ENCODE measurements around the gene SLC17A9.

SLC17A9 gene

GRCh38 chr20:62937268-62938104, 15.0 kb upstream of the SLC17A9 start:
- H3K27me3 ChIP-seq: no peaks in the 10 kb centered on the region
- H3K36me3 ChIP-seq: peaks cover 64% of the 10 kb centered on the region
- peak overlapping the region; percentile 88 for H3K4me2 ChIP-seq
- peak overlapping the region; percentile 99 for H3K27ac ChIP-seq
- TF ChIP-seq Cebpa-rat (IDR thresholded peaks at IDR 0.05): no peak
- H4K20me1 ChIP-seq: peaks cover 87% of the 10 kb centered on the region
- H3K4me3 ChIP-seq: peak overlapping the region; percentile 96
- H3K9ac ChIP-seq: peak overlapping the region; percentile 99
- H3K9me3 ChIP-seq: no peaks in the 10 kb centered on the region
- peaks cover 66% of the 10 kb centered on the region for H3K4me1 ChIP-seq

GRCh38 chr20:62938105-62938888, 14.2 kb upstream of the SLC17A9 start, which contains the start of gene GID8:
Gene GID8, plus strand, starts transcription at chr20:62938147. Its CDS starts 3,356 bp downstream, at chr20:62941503.
- Histone ChIP-seq H3K9me3 (no peaks in the 10 kb centered on the region), H3K4me2 (peak within 1 kb of the TSS; percentile 98), H3K4me3 (peak within 1 kb of the TSS; percentile 96), H3K27ac (peak within 1 kb of the TSS; percentile 99), H3K36me3 (peaks cover 64% of the 10 kb centered on the region), H3K4me1 (peaks cover 58% of the 10 kb centered on the region), H3K27me3 (no peaks in the 10 kb centered on the region), H3K9ac (peak within 1 kb of the TSS; percentile 99), H4K20me1 (peaks cover 87% of the 10 kb centered on the region)
- no peak for TF ChIP-seq Cebpa-rat (IDR thresholded peaks at IDR 0.05)

- Histone ChIP-seq H3K9ac (peak overlapping the region; percentile 9; the same call in 1 of the 2 replicates), H3K9me3 (no peaks in the 10 kb centered on the region), H3K27ac (no peak overlapping the region), H3K36me3 (peaks cover 64% of the 10 kb centered on the region), H3K4me3 (no peak overlapping the region), H3K4me1 (peaks cover 32% of the 10 kb centered on the region), H4K20me1 (peaks cover 85% of the 10 kb centered on the region), H3K27me3 (no peaks in the 10 kb centered on the region), H3K4me2 (no peak overlapping the region)
- no peak for TF ChIP-seq Cebpa-rat (IDR thresholded peaks at IDR 0.05)
These were observed 11.6 kb upstream of the SLC17A9 start for GRCh38 chr20:62940875-62941274.

GRCh38 chr20:62941792-62942191, 10.7 kb upstream of the SLC17A9 start:
- H3K9me3 ChIP-seq: no peaks in the 10 kb centered on the region
- TF ChIP-seq Cebpa-rat (IDR thresholded peaks at IDR 0.05): no peak
- H3K27ac ChIP-seq: no peak overlapping the region
- no peak overlapping the region for H3K4me3 ChIP-seq
- peaks cover 23% of the 10 kb centered on the region for H3K4me1 ChIP-seq
- peaks cover 70% of the 10 kb centered on the region for H3K36me3 ChIP-seq
- no peak overlapping the region for H3K9ac ChIP-seq
- H3K4me2 ChIP-seq: no peak overlapping the region
- H3K27me3 ChIP-seq: no peaks in the 10 kb centered on the region
- peaks cover 82% of the 10 kb centered on the region for H4K20me1 ChIP-seq

- H4K20me1 ChIP-seq: peaks cover 80% of the 10 kb centered on the region
- no peak for TF ChIP-seq Cebpa-rat (IDR thresholded peaks at IDR 0.05)
- H3K9ac ChIP-seq: no peak overlapping the region
These were observed 10.1 kb upstream of the SLC17A9 start for GRCh38 chr20:62942456-62942855.

GRCh38 chr20:62943396-62943795, 9.1 kb upstream of the SLC17A9 start:
- H3K4me2 ChIP-seq: no peak overlapping the region
- no peaks in the 10 kb centered on the region for H3K9me3 ChIP-seq
- H3K27ac ChIP-seq: no peak overlapping the region
- peaks cover 23% of the 10 kb centered on the region for H3K4me1 ChIP-seq
- H3K4me3 ChIP-seq: no peak overlapping the region
- H3K9ac ChIP-seq: no peak overlapping the region
- no peaks in the 10 kb centered on the region for H3K27me3 ChIP-seq
- H4K20me1 ChIP-seq: peaks cover 79% of the 10 kb centered on the region
- no peak for TF ChIP-seq Cebpa-rat (IDR thresholded peaks at IDR 0.05)
- H3K36me3 ChIP-seq: peaks cover 86% of the 10 kb centered on the region

More at GRCh38 chr20:62942456-62942855, 10.1 kb upstream of the SLC17A9 start:
- Histone ChIP-seq H3K4me1 (peaks cover 23% of the 10 kb centered on the region), H3K27me3 (no peaks in the 10 kb centered on the region), H3K36me3 (peaks cover 77% of the 10 kb centered on the region), H3K4me2 (no peak overlapping the region), H3K9me3 (no peaks in the 10 kb centered on the region), H3K27ac (no peak overlapping the region), H3K4me3 (no peak overlapping the region)

- no peak overlapping the region for H3K4me3 ChIP-seq
- H3K4me2 ChIP-seq: no peak overlapping the region
- H3K27me3 ChIP-seq: no peaks in the 10 kb centered on the region
- H4K20me1 ChIP-seq: peaks cover 74% of the 10 kb centered on the region
- H3K9ac ChIP-seq: no peak overlapping the region
- peaks cover 6% of the 10 kb centered on the region; the same call in 1 of the 2 replicates for H3K9me3 ChIP-seq
- peaks cover 18% of the 10 kb centered on the region for H3K4me1 ChIP-seq
- peaks cover 94% of the 10 kb centered on the region for H3K36me3 ChIP-seq
- no peak overlapping the region for H3K27ac ChIP-seq
- no peak for TF ChIP-seq Cebpa-rat (IDR thresholded peaks at IDR 0.05)
These were observed 8.3 kb upstream of the SLC17A9 start for GRCh38 chr20:62944184-62944583.

- Histone ChIP-seq H3K4me2 (no peak overlapping the region), H3K27me3 (no peaks in the 10 kb centered on the region), H3K4me3 (no peak overlapping the region), H3K9ac (no peak overlapping the region), H3K4me1 (peaks cover 14% of the 10 kb centered on the region), H3K27ac (no peak overlapping the region), H4K20me1 (peaks cover 72% of the 10 kb centered on the region), H3K9me3 (peaks cover 10% of the 10 kb centered on the region; the same call in 1 of the 2 replicates), H3K36me3 (peaks cover 96% of the 10 kb centered on the region)
- no peak for TF ChIP-seq Cebpa-rat (IDR thresholded peaks at IDR 0.05)
These were observed 7.8 kb upstream of the SLC17A9 start for GRCh38 chr20:62944746-62945145.

- peaks cover 61% of the 10 kb centered on the region for H4K20me1 ChIP-seq
These were observed 6.7 kb upstream of the SLC17A9 start for GRCh38 chr20:62945771-62946339.

More at GRCh38 chr20:62945771-62946339, 6.7 kb upstream of the SLC17A9 start:
- peaks cover 17% of the 10 kb centered on the region for H3K4me1 ChIP-seq
- peaks cover 10% of the 10 kb centered on the region; the same call in 1 of the 2 replicates for H3K9me3 ChIP-seq
- H3K36me3 ChIP-seq: peaks cover 100% of the 10 kb centered on the region
- H3K27ac ChIP-seq: no peak overlapping the region
- no peak overlapping the region for H3K4me2 ChIP-seq
- no peaks in the 10 kb centered on the region for H3K27me3 ChIP-seq
- no peak overlapping the region for H3K9ac ChIP-seq
- no peak for TF ChIP-seq Cebpa-rat (IDR thresholded peaks at IDR 0.05)
- no peak overlapping the region for H3K4me3 ChIP-seq

Data from BLaER1 (cell line).